ENCODE data around the gene EXOC3L4. TPM values are rescaled to one million over a fixed set of nuclear protein-coding genes. Genes with fewer than 3 reads are reported as not detected.

EXOC3L4 gene
- total and polyA plus RNA-seq, 2 donors (not counting 1 experiment from before 2014, with no cell fraction given), result not detected

GRCh38 chr14:103099081-103099732 is 4.7 kb downstream of the EXOC3L4 start:
- Histone ChIP-seq H4K20me1 (ENCODE audit: control insufficient read depth, insufficient read depth, low read length, poor library complexity, severe bottlenecking) (no peaks in the 10 kb centered on the region), H3K4me1 (ENCODE audit: control insufficient read depth in 2 of 2, insufficient read depth in 2 of 2, low read length in 2 of 2) (peaks cover 30 to 36% of the 10 kb centered on the region in 2 donors), H3K36me3 (replicated peaks in 1 of 2; ENCODE audit: control extremely low read depth in 1 of 2, control insufficient read depth in 1 of 2, extremely low read depth in 1 of 2, insufficient read depth in 2 of 2, low read length in 1 of 2) (no peaks in the 10 kb centered on the region), H3K4me2 (replicated peaks; ENCODE audit: low read depth, low read length, poor library complexity, severe bottlenecking) (no peak overlapping the region), H3K27ac (ENCODE audit: low read length in 2 of 2) (no peak overlapping the region), H3K79me2 (ENCODE audit: control insufficient read depth, insufficient read depth, low read length) (no peaks in the 10 kb centered on the region), H3K4me3 (ENCODE audit: control extremely low read depth in 1 of 5, extremely low read depth in 1 of 5, insufficient read depth in 1 of 5, low read depth in 2 of 5, low read length in 4 of 5) (no peak overlapping the region), H3K9me3 (ENCODE audit: control extremely low read depth in 1 of 3, control insufficient read depth in 2 of 3, insufficient read depth in 1 of 3, low read length in 2 of 3) (peaks cover 0 to 8% (median 0%) of the 10 kb centered on the region in 3 donors), H3K9ac (ENCODE audit: low read length) (no peak overlapping the region), H2AFZ (ENCODE audit: insufficient read depth, low read depth, low read length, poor library complexity, severe bottlenecking) (no peak overlapping the region), H3K27me3 (replicated peaks in 1 of 4; ENCODE audit: control extremely low read depth in 1 of 4, control insufficient read depth in 3 of 4, insufficient read depth in 4 of 4, low read length in 3 of 4) (peaks cover 0 to 28% (median 11%) of the 10 kb centered on the region in 4 experiments)
- no peak for DNase-seq
- H3K4me1 Mint-ChIP-seq, result peaks cover 20% of the 10 kb centered on the region
- POLR2A ChIA-PET, result no interaction called here
- 87% methylated on average over 8 of the region's 12 CpGs for WGBS (ENCODE audit: insufficient coverage)
- ATAC-seq (ENCODE audit: low read depth), result no peak
- no peak overlapping the region for H3K4me3 Mint-ChIP-seq
- no peak overlapping the region for H3K27ac Mint-ChIP-seq
- H3K9me3 Mint-ChIP-seq (ENCODE audit: insufficient read depth), result no peaks in the 10 kb centered on the region
- intact Hi-C loops (cut with micrococcal nuclease), result no loop called here
- TF ChIP-seq EZH2 (IDR thresholded peaks at IDR 0.05; ENCODE audit: borderline replicate concordance, insufficient read depth, low read depth, low read length, poor library complexity, severe bottlenecking) (no peak), CTCF (IDR thresholded peaks at IDR 0.05) (no peak)
- CTCF ChIA-PET, result interaction anchor here (1.4 kb wide), 1 partner anchor 21 kb away, joined by 3 read pairs; no protein-coding TSS in a partner anchor
- H3K27me3 Mint-ChIP-seq, result peaks cover 14% of the 10 kb centered on the region

GRCh38 chr14:103099733-103100280 is 5.3 kb downstream of the EXOC3L4 start:
- Histone ChIP-seq H3K4me3 (ENCODE audit: control extremely low read depth in 1 of 5, extremely low read depth in 1 of 5, insufficient read depth in 1 of 5, low read depth in 2 of 5, low read length in 4 of 5) (no peak overlapping the region), H3K79me2 (ENCODE audit: control insufficient read depth, insufficient read depth, low read length) (no peaks in the 10 kb centered on the region), H4K20me1 (ENCODE audit: control insufficient read depth, insufficient read depth, low read length, poor library complexity, severe bottlenecking) (no peaks in the 10 kb centered on the region), H3K9ac (ENCODE audit: low read length) (no peak overlapping the region), H3K4me2 (replicated peaks; ENCODE audit: low read depth, low read length, poor library complexity, severe bottlenecking) (peak overlapping the region; percentile 34), H3K27ac (ENCODE audit: low read length in 2 of 2) (no peak overlapping the region), H3K36me3 (replicated peaks in 1 of 2; ENCODE audit: control extremely low read depth in 1 of 2, control insufficient read depth in 1 of 2, extremely low read depth in 1 of 2, insufficient read depth in 2 of 2, low read length in 1 of 2) (no peaks in the 10 kb centered on the region), H3K27me3 (replicated peaks in 1 of 4; ENCODE audit: control extremely low read depth in 1 of 4, control insufficient read depth in 3 of 4, insufficient read depth in 4 of 4, low read length in 3 of 4) (peaks cover 0 to 34% (median 14%) of the 10 kb centered on the region in 4 experiments), H3K4me1 (ENCODE audit: control insufficient read depth in 2 of 2, insufficient read depth in 2 of 2, low read length in 2 of 2) (peaks cover 36 to 38% of the 10 kb centered on the region in 2 donors), H3K9me3 (ENCODE audit: control extremely low read depth in 1 of 3, control insufficient read depth in 2 of 3, insufficient read depth in 1 of 3, low read length in 2 of 3) (peaks cover 0 to 10% (median 0%) of the 10 kb centered on the region in 3 donors), H2AFZ (ENCODE audit: insufficient read depth, low read depth, low read length, poor library complexity, severe bottlenecking) (no peak overlapping the region)
- POLR2A ChIA-PET, result interaction anchor here (0.5 kb wide), 1 partner anchor 10 kb away, joined by 3 read pairs; no protein-coding TSS in a partner anchor
- CTCF ChIA-PET, result interaction anchor here (0.7 to 1.8 kb wide), 3 partner anchors 21 to 406 kb away, joined by 3 to 8 read pairs (median 3); no protein-coding TSS in a partner anchor
- DNase-seq (no peak), ATAC-seq (ENCODE audit: low read depth) (no peak)
- Mint-ChIP-seq H3K4me3 (no peak overlapping the region), H3K27ac (no peak overlapping the region), H3K4me1 (peaks cover 21% of the 10 kb centered on the region), H3K9me3 (ENCODE audit: insufficient read depth) (no peaks in the 10 kb centered on the region), H3K27me3 (peaks cover 15% of the 10 kb centered on the region)
- WGBS (ENCODE audit: insufficient coverage), result 92% methylated on average over 8 of the region's 8 CpGs
- intact Hi-C loops (cut with micrococcal nuclease), result no loop called here
- no peak for TF ChIP-seq EZH2 (IDR thresholded peaks at IDR 0.05; ENCODE audit: borderline replicate concordance, insufficient read depth, low read depth, low read length, poor library complexity, severe bottlenecking)
- no peak for TF ChIP-seq CTCF (IDR thresholded peaks at IDR 0.05)

Measured in B cell (primary cell).